ENCODE measurements around the gene MAGI2.
"Not testable (repeated sequence)": the region's sequence is repeated elsewhere in the genome, so short reads cannot be mapped to it uniquely, and the experiment has no call there.

- TF ChIP-seq, protein P1, sequence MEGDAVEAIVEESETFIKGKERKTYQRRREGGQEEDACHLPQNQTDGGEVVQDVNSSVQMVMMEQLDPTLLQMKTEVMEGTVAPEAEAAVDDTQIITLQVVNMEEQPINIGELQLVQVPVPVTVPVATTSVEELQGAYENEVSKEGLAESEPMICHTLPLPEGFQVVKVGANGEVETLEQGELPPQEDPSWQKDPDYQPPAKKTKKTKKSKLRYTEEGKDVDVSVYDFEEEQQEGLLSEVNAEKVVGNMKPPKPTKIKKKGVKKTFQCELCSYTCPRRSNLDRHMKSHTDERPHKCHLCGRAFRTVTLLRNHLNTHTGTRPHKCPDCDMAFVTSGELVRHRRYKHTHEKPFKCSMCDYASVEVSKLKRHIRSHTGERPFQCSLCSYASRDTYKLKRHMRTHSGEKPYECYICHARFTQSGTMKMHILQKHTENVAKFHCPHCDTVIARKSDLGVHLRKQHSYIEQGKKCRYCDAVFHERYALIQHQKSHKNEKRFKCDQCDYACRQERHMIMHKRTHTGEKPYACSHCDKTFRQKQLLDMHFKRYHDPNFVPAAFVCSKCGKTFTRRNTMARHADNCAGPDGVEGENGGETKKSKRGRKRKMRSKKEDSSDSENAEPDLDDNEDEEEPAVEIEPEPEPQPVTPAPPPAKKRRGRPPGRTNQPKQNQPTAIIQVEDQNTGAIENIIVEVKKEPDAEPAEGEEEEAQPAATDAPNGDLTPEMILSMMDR (IDR thresholded peaks at IDR 0.05 in 2 of 3, conservative IDR thresholded peaks at IDR 0.05 in 1 of 3; ENCODE audit: borderline replicate concordance in 1 of 3, insufficient read depth in 1 of 3, low read depth in 2 of 3, low read length in 2 of 3) = not testable (repeated sequence)
- TF ChIP-seq POLR2A (IDR thresholded peaks at IDR 0.05; ENCODE audit: borderline replicate concordance, extremely low read depth, insufficient read depth, insufficient read length); CBX3 (IDR thresholded peaks at IDR 0.05; ENCODE audit: low read depth); SRF (IDR thresholded peaks at IDR 0.05; ENCODE audit: low read depth); MAX (IDR thresholded peaks at IDR 0.05); RAD21 (IDR thresholded peaks at IDR 0.05; ENCODE audit: low read depth); EGR1 (IDR thresholded peaks at IDR 0.05; ENCODE audit: low read depth); EZH2 (IDR thresholded peaks at IDR 0.05); POLR2AphosphoS5 (IDR thresholded peaks at IDR 0.05; ENCODE audit: low read depth, low read length); YY1 (IDR thresholded peaks at IDR 0.05; ENCODE audit: extremely low read depth, insufficient replicate concordance, low read depth, low read length); EZH2phosphoT487 (IDR thresholded peaks at IDR 0.05; ENCODE audit: borderline replicate concordance); ZFX (IDR thresholded peaks at IDR 0.05); TCF7L2 (IDR thresholded peaks at IDR 0.05; ENCODE audit: borderline replicate concordance, extremely low read depth, insufficient read depth, insufficient read length): not testable (repeated sequence)
Observed at GRCh38 chr7:78967561-78967960, 485.9 kb downstream of the MAGI2 start.
